SH-SY5Y (cell line): ENCODE measurements around the gene C4orf51.

Experiments
- GATA2 ChIP-seq: IDR thresholded peaks from 2 replicates; pipeline ENCODE4 v1.6.1; 2011; ENCODE audit warnings: mild to moderate bottlenecking, low read depth, low read length
- GATA3 ChIP-seq: IDR thresholded peaks from 2 replicates; pipeline ENCODE4 v1.6.1; 2011; ENCODE audit warnings: low read depth, mild to moderate bottlenecking, low read length, moderate library complexity

C4orf51 gene

GRCh38 chr4:145763399-145763798 is 83.5 kb downstream of the C4orf51 start:
- no peak for TF ChIP-seq GATA2
- no peak for TF ChIP-seq GATA3

GRCh38 chr4:145766273-145766672 is 86.3 kb downstream of the C4orf51 start:
- TF ChIP-seq GATA2 (no peak), GATA3 (no peak)

- TF ChIP-seq GATA2, result no peak
- TF ChIP-seq GATA3, result no peak
Observed at GRCh38 chr4:145769450-145770037, 89.6 kb downstream of the C4orf51 start.

GRCh38 chr4:145770124-145770523 is 90.2 kb downstream of the C4orf51 start:
- no peak for TF ChIP-seq GATA3
- no peak for TF ChIP-seq GATA2

GRCh38 chr4:145772347-145772746 is 92.4 kb downstream of the C4orf51 start:
- TF ChIP-seq GATA3 (no peak), GATA2 (no peak)

GRCh38 chr4:145773581-145774234 is 93.8 kb downstream of the C4orf51 start:
- no peak for TF ChIP-seq GATA3
- TF ChIP-seq GATA2, result no peak

GRCh38 chr4:145774473-145774872 is 94.5 kb downstream of the C4orf51 start:
- TF ChIP-seq GATA3 (no peak), GATA2 (no peak)

- TF ChIP-seq GATA2 (no peak), GATA3 (no peak)
Observed at GRCh38 chr4:145775406-145775805, 95.5 kb downstream of the C4orf51 start.

- TF ChIP-seq GATA3, result no peak
- TF ChIP-seq GATA2, result no peak
Observed at GRCh38 chr4:145776208-145776607, 96.3 kb downstream of the C4orf51 start.

GRCh38 chr4:145779319-145779801 is 99.4 kb downstream of the C4orf51 start:
- TF ChIP-seq GATA2 (no peak), GATA3 (no peak)

GRCh38 chr4:145781351-145781750 is 101.4 kb downstream of the C4orf51 start:
- no peak for TF ChIP-seq GATA2
- TF ChIP-seq GATA3, result no peak
